GM18505 (cell line): Measurements from ENCODE around the gene SPOP.
"Not testable (repeated sequence)": the region's sequence is repeated elsewhere in the genome, so short reads cannot be mapped to it uniquely, and the experiment has no call there.

Source experiments
- ATAC-seq: cut with Tn5 transposase; IDR thresholded peaks from one replicate; pipeline ENCODE4 v1.9.1; 2021; ENCODE audit not compliant: unreplicated experiment
- POLR2A ChIP-seq: IDR thresholded peaks from 4 replicates; pipeline ENCODE4 v1.6.1; 2011; ENCODE audit warnings: borderline replicate concordance; ENCODE audit not compliant: insufficient read depth, insufficient read length; ENCODE audit errors: extremely low read depth

Gene SPOP

DNA sequence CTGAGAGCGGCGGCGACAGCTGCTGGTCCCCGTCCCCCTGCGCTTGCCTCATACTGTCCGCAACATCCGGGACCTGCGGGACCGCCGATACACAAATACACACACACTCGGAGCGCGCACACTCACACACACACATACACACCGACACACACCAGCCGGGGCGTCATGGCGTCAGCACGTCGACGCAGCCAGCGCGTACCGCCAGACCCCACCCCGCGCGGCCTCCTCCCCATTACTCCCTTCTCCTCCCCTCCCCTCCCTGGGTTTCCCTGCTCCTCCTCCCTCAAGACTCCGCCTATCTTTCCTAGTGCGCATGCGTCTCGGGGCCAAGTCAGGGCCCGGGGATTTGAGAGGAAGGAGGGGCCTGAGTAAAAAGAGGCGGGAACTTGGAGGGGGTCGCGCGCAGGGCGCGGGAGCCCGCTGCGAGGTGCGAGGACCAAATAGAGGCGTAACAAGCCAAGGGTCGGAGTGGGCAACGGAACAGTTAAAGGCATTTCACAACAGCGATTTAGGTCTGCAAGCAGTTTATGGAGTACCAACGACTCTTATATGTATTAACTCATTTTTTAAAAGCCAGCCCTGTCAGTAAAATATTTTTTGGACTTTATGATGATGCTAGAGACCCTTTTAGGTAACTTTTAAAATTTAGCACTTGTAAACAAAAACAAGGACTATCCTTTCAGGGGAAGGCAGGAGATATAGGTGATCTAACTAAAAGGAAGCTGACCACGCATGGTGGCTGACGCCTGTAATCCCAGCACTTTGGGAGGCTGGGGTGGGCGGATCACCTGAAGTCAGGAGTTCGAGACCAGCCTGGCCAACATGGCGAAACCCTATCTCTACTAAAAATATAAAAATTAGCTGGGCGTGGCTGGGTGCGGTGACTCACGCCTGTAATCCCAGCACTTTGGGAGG, at the start of gene SPOP:
Gene SPOP (minus strand): TSS at position 165 of the 915 bp plus-strand sequence. CDS start 55,287 bp downstream, outside the sequence.
- ATAC-seq: peak; percentile 78
- peak; percentile 79 for TF ChIP-seq POLR2A

DNA sequence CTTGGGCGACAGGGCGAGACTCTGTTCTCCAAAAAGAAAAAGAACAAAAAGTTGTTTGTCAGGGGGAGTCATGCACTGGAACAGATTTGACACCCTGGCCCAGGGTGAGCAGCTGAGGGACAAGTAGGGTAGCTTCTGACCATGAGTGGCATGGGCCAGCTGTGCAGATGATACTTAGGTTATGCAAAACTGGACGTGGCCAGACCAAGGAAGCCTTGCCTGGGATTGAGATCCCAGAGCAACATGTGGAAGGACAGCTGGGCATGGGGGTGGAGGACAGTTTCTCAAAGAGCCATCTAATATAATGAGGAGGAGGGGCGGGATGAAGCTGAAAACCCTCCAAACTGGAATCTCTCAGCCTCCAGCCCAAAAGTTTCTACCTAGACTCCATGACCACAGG, 49.5 kb upstream of the SPOP start:
- ATAC-seq: no peak
- TF ChIP-seq POLR2A: no peak

DNA sequence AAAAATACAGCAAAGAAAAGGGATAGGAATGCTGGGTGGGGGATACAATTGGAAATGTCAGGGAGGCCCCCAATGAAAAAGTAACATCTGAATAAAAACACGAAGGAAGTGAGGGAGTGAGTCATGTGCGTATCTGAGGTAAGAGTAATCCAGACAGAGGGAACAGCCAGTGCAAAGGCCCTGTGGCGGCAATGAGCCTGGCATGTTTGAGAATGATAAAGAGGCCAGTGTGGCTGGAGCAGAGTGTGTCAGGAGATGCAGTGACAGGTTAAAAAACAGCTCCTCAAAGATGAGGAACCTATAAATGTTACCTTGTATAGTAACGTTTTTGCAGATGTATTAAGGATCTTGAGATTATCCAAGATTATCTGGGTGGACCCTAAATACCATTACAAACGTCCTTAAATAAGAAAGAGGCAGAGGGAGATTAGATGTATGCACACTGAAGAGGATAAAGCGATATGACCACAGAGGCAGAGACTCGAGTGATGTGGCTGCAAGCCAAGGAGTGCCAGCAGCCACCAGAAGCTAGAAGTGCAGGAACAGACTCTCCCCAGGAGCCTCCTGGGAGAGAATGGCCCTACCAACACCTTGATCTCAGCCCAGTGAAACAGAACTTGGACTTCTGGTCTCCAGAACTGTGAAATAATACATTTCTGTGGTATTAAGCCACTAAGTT, 47.7 kb upstream of the SPOP start:
- TF ChIP-seq POLR2A: no peak

DNA sequence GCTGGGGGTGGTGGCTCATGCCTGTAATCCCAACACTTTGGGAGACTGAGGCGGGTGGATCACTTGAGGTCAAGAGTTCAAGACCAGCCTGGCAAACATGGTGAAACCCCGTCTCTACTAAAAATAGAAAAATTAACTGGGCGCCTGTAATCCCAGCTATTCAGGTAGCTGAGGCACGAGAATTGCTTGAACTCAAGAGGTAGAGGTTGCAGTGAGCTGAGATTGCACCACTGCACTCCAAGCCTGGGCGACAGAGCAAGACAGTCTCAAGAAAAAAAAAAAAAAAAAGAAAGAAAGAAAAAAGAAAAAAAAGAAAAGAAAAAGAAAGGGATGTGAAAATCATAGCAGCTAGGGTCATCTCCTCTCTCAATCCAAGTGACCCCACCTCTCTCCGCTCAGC, 46.7 kb upstream of the SPOP start:
- ATAC-seq: not testable (repeated sequence)

More for the DNA sequence above, 47.7 kb upstream of the SPOP start:
- no peak for ATAC-seq

DNA sequence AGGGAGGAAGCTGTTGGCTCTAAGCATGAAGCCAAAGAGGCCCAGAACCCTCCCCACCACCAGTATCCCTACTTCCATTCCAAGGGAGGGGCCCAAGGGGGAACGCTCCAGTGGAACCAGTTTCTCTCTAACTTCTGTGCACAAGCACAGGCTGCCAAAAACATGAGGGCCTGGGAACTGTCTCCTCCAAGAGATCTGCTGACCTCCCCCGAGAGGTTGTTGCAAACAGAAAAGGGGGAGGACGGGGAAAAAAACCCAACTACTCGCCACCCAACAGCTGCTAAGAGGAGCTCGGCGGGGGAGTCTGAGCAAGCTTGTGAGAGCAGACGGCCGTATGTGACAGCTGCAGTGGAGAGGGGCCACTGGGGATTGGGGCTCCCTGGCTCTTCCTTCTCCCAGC, 45.5 kb upstream of the SPOP start:
- no peak for TF ChIP-seq POLR2A
- no peak for ATAC-seq

- no peak for TF ChIP-seq POLR2A
- ATAC-seq: no peak
These were observed 44.2 kb upstream of the SPOP start for GRCh38 chr17:49722066-49722465.

- no peak for TF ChIP-seq POLR2A
- no peak for ATAC-seq
These were observed 39.5 kb upstream of the SPOP start for GRCh38 chr17:49717371-49717861.

- no peak for TF ChIP-seq POLR2A
- ATAC-seq: no peak
These were observed 38.9 kb upstream of the SPOP start for GRCh38 chr17:49716668-49717364.

DNA sequence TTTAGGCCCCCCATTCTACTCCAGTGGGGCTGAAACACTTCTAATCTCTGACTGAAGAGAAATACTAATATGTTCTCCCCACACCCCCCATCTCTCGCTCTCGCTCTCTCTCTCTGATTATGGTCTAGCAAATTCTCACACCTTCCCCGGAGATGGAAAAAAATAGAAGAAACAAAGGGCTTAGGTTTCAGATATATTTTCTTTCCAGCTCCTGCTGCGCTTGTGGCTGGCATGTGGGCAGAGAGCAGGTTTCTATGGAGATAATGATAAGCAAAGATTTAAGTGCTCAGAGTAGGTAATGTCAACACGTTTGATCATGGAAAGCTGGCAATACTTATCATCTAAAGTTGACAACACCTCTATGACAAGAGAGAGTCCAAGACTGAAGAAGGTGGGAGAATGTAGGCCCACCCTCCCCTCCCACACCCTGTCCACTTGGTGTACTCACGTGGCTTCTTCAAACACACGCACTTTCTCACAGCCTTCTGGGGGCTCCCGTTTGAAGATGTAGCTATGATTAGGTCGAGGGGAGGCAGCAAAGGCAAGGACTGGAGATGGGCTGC, 37.9 kb upstream of the SPOP start:
- no peak for TF ChIP-seq POLR2A
- ATAC-seq: no peak

GRCh38 chr17:49715216-49715615, 37.3 kb upstream of the SPOP start:
- TF ChIP-seq POLR2A: no peak
- no peak for ATAC-seq

DNA sequence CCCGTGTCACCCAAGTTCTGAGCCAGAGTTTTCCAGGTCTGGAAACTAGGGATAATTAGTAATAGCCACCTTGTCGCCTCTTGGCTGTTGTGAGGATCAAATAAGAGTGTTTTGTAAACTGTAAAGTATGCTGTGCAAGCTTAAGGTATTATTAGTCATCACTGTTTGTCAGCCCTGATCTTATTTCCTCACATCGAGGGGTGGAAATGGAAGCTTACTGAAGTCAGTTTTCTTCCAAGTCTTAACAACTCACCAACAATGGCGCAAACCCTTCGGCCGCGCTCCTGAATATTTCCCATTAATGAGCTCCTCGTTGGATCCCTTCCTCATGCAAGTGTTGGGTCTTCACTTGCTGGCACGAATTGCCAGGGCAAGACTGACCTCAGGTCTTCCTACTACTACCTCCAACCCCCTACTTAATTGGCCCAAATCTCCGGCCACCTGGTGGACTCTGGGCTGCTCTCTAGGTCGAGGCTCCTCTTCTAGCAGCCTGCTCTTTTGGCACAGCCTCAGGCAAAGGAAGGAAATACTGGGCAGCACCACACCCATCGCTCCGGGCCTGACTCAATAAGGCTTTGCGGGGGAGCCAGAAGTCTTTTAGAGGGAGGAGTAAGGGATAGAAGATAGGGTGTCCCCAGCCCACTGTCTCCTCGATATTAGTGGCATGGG, 30.8 kb upstream of the SPOP start:
- TF ChIP-seq POLR2A: no peak
- ATAC-seq: no peak

GRCh38 chr17:49707608-49708514, 30.0 kb upstream of the SPOP start, which contains the start of gene SLC35B1:
SLC35B1 (minus strand) TSS chr17:49707964; CDS start chr17:49707833, 131 bp downstream.
- ATAC-seq: peak; percentile 92
- TF ChIP-seq POLR2A: peak; percentile 88
